ENCODE results near the gene SERPINF2.
"Not testable (repeated sequence)": the region's sequence is repeated elsewhere in the genome, so short reads cannot be mapped to it uniquely, and the experiment has no call there.

SERPINF2 gene

DNA sequence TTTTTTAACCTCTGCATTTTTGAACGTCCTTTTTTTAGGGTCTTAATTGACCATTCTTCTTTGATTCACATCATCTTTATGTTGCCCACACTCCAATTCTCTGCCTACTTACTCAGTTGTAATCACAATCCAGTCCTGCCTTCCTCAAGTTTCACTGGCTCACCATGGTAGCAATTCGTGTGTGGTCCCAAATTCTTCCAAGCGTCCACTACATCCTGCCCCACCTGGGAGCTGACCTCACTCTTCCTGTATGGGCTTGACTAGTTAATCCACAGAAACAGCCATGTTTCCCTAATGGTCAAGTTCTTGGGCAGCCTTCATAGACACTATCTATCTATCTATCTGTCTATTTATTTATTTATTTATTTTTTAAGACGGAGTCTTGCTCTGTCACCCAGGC is 39.6 kb upstream of the SERPINF2 start:
- Histone ChIP-seq H4K20me1 (ENCODE audit: insufficient read depth) (no peaks in the 10 kb centered on the region), H2AFZ (ENCODE audit: low read depth) (no peak overlapping the region), H3K79me2 (ENCODE audit: insufficient read depth, low read depth) (no peaks in the 10 kb centered on the region), H3K27me3 (ENCODE audit: insufficient read depth, low read depth) (no peaks in the 10 kb centered on the region), H3K27ac (no peak overlapping the region), H3K4me2 (no peak overlapping the region), H3K4me3 (IDR thresholded peaks at IDR 0.05; ENCODE audit: insufficient read depth, low read depth, low read length) (no peak overlapping the region), H3K4me1 (ENCODE audit: low read depth, poor library complexity, severe bottlenecking) (no peaks in the 10 kb centered on the region), H3K9ac (no peak overlapping the region), H3K36me3 (ENCODE audit: insufficient read depth) (no peaks in the 10 kb centered on the region)
- no peak for TF ChIP-seq CTCF (conservative IDR thresholded peaks at IDR 0.05; ENCODE audit: low read depth, low read length)

DNA sequence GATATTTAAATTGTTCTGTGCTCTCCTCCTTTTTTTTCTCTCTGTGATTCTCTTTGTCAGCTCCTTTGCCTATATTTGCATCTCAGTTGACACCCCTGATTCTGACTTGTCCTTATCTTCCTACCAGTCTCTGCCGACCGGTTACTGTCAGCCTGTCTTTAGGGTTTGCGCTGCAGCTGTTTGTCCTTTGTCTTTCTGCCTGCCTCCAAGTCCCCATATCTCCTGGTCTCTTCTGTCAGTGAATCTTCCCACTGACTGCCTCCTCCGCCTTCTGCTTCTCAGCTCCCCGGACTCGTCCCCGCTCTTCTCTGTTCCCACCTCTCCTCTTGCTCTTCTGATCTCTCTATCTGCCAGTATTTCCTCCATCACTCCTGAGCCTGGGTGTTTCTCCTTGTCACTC is 37.7 kb upstream of the SERPINF2 start:
- Histone ChIP-seq H3K27ac (no peak overlapping the region), H3K4me1 (ENCODE audit: low read depth, poor library complexity, severe bottlenecking) (no peaks in the 10 kb centered on the region), H3K36me3 (ENCODE audit: insufficient read depth) (no peaks in the 10 kb centered on the region), H2AFZ (ENCODE audit: low read depth) (no peak overlapping the region), H3K79me2 (ENCODE audit: insufficient read depth, low read depth) (no peaks in the 10 kb centered on the region), H3K9ac (no peak overlapping the region), H3K4me2 (no peak overlapping the region), H3K4me3 (IDR thresholded peaks at IDR 0.05; ENCODE audit: insufficient read depth, low read depth, low read length) (no peak overlapping the region), H3K27me3 (ENCODE audit: insufficient read depth, low read depth) (no peaks in the 10 kb centered on the region), H4K20me1 (ENCODE audit: insufficient read depth) (no peaks in the 10 kb centered on the region)
- TF ChIP-seq CTCF (conservative IDR thresholded peaks at IDR 0.05; ENCODE audit: low read depth, low read length) = no peak

GRCh38 chr17:1707107-1707506 is 35.6 kb upstream of the SERPINF2 start:
- H3K4me2 ChIP-seq = no peak overlapping the region
- no peaks in the 10 kb centered on the region for H3K4me1 ChIP-seq (ENCODE audit: low read depth, poor library complexity, severe bottlenecking)
- H3K9ac ChIP-seq = no peak overlapping the region
- H3K79me2 ChIP-seq (ENCODE audit: insufficient read depth, low read depth) = no peaks in the 10 kb centered on the region
- no peaks in the 10 kb centered on the region for H3K27me3 ChIP-seq (ENCODE audit: insufficient read depth, low read depth)
- no peaks in the 10 kb centered on the region for H4K20me1 ChIP-seq (ENCODE audit: insufficient read depth)
- no peaks in the 10 kb centered on the region for H3K36me3 ChIP-seq (ENCODE audit: insufficient read depth)
- H3K4me3 ChIP-seq (IDR thresholded peaks at IDR 0.05; ENCODE audit: insufficient read depth, low read depth, low read length) = no peak overlapping the region
- TF ChIP-seq CTCF (conservative IDR thresholded peaks at IDR 0.05; ENCODE audit: low read depth, low read length) = no peak
- no peak overlapping the region for H3K27ac ChIP-seq
- no peak overlapping the region for H2AFZ ChIP-seq (ENCODE audit: low read depth)

DNA sequence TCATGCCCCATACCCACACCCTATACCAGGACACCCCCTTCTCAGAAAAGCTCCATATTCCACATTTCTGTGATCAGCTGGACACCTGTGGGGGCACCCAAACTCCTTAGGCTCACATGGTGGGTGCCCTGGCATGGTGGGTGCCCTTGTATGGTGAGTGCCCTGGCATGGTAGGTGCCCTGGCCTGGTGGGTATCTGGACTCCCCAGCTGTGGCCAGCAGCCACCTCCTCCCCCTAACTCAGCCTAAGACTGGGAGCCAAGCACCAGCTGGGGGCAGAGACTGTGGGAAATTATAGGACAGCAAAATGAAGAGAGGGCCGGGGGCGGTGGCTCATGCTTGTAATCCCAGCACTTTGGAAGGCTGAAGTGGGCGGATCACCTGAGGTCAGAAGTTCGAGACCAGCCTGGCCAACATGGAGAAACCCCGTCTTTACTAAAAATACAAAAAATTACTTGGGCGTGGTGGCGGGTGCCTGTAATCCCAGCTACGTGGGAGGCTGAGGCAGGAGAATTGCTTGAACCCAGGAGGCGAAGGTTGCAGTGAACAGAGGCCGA is 33.8 kb upstream of the SERPINF2 start:
- H3K27ac ChIP-seq; H3K4me3 ChIP-seq (IDR thresholded peaks at IDR 0.05; ENCODE audit: insufficient read depth, low read depth, low read length); H2AFZ ChIP-seq (ENCODE audit: low read depth); H3K79me2 ChIP-seq (ENCODE audit: insufficient read depth, low read depth); H3K36me3 ChIP-seq (ENCODE audit: insufficient read depth); H3K9ac ChIP-seq; H3K4me1 ChIP-seq (ENCODE audit: low read depth, poor library complexity, severe bottlenecking); H4K20me1 ChIP-seq (ENCODE audit: insufficient read depth); H3K27me3 ChIP-seq (ENCODE audit: insufficient read depth, low read depth); H3K4me2 ChIP-seq: not testable (repeated sequence)

GRCh38 chr17:1709403-1709951 is 33.2 kb upstream of the SERPINF2 start:
- Histone ChIP-seq H3K4me3 (IDR thresholded peaks at IDR 0.05; ENCODE audit: insufficient read depth, low read depth, low read length) (no peak overlapping the region), H3K4me2 (no peak overlapping the region), H3K36me3 (ENCODE audit: insufficient read depth) (no peaks in the 10 kb centered on the region), H2AFZ (ENCODE audit: low read depth) (no peak overlapping the region), H3K4me1 (ENCODE audit: low read depth, poor library complexity, severe bottlenecking) (no peaks in the 10 kb centered on the region), H3K79me2 (ENCODE audit: insufficient read depth, low read depth) (no peaks in the 10 kb centered on the region), H4K20me1 (ENCODE audit: insufficient read depth) (no peaks in the 10 kb centered on the region), H3K9ac (no peak overlapping the region), H3K27ac (no peak overlapping the region), H3K27me3 (ENCODE audit: insufficient read depth, low read depth) (no peaks in the 10 kb centered on the region)
- no peak for TF ChIP-seq CTCF (conservative IDR thresholded peaks at IDR 0.05; ENCODE audit: low read depth, low read length)
